ENCODE data around the gene MACROD2.
"Not testable (repeated sequence)": the region's sequence is repeated elsewhere in the genome, so short reads cannot be mapped to it uniquely, and the experiment has no call there.

The MACROD2 gene

DNA sequence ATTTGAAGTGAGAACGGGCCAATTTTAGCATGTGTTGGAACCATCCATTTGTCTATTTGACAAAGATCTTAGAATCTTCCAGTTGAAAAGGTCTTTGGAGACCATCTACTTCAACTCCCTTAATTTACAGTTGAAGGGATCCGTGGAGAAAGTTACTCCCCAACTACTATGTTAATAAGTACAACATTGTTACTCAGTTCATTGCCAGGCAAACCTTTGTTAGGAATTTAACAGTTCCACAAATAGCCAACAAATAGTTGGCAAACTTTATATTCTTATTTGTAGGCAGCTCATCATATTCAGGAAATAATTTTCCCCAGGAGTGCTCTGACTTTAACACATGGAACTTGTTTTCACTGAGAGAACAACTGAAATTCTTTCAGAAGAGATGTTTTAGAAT lies 423.1 kb downstream of the MACROD2 start:
- no peak for DNase-seq

DNA sequence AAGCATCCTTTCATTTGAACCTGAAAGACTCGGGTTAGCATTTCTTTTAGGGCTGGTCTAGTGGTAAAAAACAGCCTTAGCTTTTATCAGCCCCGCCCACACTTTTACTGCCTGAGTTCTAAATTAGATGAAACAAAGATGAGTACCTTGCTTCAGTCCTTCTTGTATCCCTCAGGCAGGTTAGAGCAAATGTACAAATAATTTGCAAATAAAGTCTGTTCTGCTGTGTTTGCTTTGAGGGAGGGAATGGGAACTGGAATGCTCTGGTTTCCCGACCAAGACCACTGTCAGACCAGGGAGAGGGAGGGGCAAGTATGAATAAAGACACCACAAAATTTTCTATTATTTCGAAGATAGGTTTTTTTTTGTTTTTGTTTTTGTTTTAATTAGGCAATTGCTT lies 427.6 kb downstream of the MACROD2 start:
- DNase-seq, result no peak

DNA sequence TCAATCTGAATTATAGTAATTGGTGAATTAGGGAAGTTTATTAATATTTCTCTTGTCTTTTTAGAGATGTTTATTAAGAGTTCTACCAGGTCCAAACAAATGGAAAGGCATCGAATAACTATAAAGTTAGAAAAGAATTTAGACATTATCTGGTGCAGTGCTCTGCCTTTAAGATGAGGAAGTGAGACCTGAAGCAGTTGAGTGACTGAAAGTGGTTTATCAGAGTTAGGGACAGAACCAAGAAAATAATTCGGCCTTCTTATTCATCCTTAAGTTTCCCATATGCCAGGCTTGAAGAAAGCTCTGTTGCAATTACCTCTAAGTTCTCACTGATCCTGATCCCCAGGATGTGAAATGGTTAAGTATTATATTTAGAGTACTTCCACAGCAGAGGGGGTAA lies 436.3 kb downstream of the MACROD2 start:
- no peak for DNase-seq

- DNase-seq, result no peak
Observed at GRCh38 chr20:14432085-14432484, 436.8 kb downstream of the MACROD2 start.

DNA sequence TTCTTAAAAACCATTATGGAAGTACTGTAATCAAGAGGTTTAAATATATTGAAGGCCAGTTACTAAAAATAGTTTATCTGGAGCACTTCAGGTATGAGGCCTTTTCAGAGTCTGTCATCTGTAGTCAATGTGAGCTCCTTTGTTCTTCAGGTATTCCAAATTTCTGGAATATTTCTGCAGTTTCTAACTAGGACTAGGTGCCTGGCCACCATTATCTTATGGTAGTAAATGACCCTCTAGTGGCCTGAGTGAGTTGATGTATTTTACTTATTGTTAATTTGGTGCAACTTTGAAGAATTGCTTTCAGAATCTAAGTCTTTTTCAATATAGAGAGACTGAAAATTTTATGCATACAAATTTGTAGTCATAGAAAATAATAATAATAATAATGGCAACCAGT lies 437.3 kb downstream of the MACROD2 start:
- DNase-seq, result no peak

DNA sequence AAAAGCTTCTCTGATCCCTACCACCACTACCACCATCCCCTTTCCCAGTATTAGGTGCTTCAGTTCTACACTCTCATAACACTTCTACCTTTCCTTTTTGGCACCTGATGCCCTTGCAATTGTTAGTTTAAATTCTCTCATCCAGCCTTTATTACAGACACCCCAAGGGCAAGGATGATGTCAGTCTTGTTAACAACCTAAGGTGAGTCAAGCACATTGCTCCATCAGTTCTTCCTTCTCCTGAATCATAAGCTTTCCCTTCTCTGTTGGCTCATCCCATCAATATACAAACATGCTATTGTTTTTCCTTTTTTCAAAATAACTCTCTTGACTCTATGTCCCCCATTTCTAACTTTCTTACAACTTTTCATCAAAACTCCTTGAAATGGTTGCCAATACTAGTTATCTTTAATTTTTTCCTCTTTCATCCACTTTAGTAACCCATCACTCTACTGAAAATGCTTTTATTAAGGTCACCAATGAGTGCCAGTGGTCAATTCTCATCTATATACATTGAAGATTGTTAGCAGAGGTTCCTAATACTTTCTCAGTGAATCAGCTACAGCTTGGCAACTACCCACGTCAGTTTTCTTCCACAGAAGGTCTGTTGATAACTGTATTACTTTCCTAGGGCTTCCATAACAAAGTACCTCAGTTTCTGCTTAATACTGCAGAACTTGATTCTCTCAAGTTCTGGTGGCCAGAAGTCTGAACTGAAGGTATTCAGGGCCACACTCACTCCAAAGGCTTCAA lies 439.2 kb downstream of the MACROD2 start:
- DNase-seq, result no peak

DNA sequence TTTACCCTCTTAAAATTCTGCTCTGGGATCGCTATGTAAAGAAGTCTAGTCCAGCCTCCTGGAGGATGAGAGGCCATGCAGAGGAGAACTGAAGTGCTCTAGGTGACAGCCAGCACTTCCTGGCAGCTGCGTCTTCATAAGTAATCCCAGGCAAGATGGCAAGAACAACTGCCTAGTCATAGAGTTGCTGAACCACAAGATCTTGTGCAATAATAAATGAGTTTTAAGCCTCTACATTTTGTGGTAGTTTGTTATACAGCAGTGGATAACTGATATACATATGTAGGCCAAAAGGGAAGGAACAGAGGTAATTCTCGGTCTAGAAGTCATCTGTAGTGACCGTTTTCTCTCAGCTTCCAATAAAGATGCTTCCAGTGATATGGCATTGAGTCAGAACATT lies 445.9 kb downstream of the MACROD2 start:
- no peak for DNase-seq

- DNase-seq, result no peak
Observed at GRCh38 chr20:14444106-14444505, 448.8 kb downstream of the MACROD2 start.

- no peak for DNase-seq
Observed at GRCh38 chr20:14445310-14445709, 450.0 kb downstream of the MACROD2 start.

DNA sequence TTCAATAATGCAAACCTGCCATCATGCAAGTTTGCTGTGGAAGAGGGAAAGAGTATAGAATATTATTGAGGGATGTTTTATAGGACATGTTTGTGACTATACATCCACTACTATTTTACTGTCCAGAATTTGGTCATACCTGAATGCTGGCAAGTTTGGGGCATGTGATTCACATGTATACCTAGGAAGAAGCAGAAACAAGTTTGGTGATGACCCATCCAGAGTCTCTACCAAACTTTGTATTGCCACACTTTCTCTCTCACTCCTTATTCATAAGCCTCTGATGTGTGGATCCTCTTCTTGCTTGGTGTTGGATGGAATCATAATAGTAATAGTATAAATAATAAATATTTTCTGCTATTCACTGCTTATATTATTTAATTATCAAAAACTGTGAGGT lies 450.6 kb downstream of the MACROD2 start:
- no peak for DNase-seq

DNA sequence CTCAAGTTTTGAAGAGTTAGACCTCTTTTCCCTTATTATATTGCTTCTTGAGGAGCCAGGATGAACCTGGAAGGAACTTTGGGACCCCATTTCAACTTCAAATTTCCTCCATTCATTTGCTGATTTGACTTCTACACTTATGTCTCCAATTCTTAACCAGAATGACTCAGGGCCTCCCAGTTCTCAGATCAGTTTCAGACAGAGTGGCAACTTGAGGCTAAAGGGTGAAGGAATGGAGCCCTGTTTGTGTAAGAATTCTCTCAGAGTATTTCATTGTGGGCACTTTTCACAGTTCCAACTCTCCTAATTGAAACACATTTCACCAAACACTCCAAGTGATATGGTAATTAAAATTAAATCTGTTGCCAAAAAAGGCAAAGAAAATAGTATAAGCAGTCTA lies 451.1 kb downstream of the MACROD2 start:
- DNase-seq, result no peak

DNA sequence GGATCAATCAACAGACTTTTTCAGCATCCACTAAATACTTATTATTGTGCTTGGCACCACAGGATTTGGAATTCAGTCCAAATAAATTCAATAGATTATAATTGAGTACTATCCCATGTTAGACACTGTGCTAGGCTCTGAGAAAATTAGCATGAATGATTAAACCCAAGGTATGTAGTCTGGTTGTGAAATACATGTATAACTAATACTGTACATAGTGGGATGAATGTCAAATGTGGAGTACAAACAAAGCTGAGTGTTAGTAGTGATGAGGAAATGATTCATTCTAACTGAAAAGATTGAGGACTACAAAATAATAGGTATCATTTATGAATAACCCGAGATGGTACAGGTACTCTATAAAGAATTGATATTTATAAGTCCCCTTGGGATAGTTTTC lies 454.0 kb downstream of the MACROD2 start:
- DNase-seq, result no peak

GRCh38 chr20:14450256-14450655 lies 454.9 kb downstream of the MACROD2 start:
- no peak for DNase-seq

DNA sequence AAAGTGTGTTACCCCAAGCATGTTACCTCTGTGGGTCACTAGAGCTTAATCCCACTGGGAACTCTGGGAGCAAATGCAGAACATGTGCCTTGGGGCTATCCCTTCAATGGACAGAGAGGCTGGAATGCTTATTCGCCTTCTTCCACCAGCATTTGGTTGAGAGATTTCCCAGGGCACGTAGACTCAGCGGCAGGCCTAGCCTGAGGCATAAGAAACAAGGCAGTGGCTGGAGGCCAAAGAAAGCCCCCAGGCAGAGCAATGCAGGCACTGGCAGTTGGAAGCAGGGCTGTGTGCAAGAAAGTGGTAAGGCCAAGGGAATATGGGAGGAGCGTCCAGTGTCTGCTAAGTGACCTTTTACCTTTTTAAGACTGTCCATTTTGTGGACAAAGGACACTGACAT lies 456.1 kb downstream of the MACROD2 start:
- DNase-seq, result no peak

DNA sequence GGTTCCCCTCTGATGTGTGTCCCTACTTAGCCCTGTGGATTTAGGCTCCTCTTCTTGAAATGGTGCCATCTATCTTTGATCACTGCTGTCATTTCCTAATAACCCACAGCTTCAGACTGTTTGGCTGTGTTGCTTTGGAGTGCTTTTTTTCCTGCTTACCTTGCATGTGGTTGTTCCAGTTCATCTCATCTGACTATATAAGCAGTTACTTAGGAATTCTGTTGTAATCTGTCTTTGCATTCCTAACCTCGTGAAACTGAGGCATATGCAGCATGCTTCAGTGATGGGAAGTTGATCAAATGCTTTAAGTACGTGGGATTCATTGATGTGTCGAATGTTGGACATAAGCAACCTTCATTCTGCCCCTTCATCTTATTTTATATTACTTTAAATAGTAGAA lies 457.9 kb downstream of the MACROD2 start:
- DNase-seq, result no peak

DNA sequence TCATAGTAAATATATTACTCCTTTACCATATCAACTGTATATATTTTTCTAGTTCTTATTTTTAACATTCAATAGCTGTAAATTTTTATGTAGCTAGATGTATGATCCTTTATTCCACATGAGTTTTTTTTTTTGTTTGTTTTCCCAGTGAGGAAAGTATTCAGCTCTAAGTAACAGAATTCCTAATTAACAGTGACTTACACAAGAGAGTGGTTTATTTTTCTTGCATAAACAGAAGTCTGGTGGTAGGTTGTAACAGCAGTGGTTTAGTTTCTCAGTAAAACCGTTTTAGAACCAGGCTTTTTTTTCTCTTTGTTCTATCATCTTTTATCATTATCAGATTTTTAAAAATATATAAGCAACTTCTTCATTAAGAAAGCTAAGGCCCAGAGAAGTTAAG lies 459.0 kb downstream of the MACROD2 start:
- DNase-seq, result no peak

DNA sequence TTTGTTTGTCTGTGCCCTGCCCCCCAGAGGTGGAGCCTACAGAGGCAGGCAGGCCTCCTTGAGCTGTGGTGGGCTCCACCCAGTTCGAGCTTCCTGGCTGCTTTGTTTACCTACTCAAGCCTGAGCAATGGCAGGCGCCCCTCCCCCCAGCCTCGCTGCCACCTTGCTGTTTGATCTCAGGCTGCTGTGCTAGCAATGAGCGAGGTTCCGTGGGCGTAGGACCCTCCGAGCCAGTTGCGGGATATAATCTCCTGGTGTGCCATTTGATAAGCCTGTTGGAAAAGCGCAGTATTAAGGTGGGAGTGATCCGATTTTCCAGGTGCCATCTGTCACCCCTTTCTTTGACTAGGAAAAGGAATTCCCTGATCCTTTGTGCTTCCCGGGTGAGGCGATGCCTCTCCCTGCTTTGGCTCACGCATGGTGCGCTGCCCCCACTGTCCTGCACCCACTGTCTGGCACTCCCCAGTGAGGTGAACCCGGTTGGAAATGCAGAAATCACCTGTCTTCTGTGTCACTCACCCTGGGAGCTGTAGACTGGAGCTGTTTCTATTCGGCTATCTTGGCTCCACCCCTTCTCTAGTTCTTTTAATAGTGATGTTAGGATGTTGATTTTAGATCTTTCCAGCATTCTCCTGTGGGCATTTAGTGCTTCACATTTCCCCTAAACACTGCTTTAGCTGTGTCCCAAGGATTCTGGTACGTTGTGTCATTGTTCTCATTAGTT lies 471.9 kb downstream of the MACROD2 start:
- not testable (repeated sequence) for DNase-seq

- DNase-seq, result no peak
Observed at GRCh38 chr20:14470231-14470899, 475.0 kb downstream of the MACROD2 start.

DNA sequence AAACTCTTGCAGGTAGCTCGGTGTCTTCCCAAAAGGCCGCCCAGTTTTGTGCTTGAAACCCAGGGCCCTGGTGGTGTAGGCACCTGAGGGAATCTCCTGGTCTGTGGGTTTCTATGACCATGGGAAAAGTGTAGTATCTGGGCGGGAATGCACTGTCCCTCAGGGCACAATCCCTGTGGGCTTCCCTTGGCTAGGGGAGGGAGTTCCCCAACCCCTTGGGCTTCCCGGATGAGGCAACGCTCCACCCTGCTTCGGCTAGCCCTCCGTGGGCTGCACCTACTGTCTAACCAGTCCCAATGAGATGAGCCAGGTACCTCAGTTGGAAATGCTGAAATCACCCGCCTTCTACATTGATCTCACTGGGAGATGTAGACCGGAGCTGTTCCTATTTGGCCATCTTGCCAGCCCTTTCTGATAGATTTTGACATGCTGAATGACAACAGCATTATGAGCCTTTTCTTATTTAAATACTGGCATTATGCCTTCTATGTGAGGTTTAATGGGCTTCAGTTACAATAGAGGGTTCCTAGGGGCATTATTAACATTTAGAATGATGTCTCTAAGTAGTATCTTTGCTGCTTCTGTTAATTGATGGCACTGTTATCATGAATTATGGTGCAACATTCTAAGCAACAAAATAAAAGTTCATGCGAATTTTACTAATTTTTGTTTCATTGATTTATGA lies 475.8 kb downstream of the MACROD2 start:
- no peak for DNase-seq

- DNase-seq, result no peak
Observed at GRCh38 chr20:14477125-14477524, 481.8 kb downstream of the MACROD2 start.

DNA sequence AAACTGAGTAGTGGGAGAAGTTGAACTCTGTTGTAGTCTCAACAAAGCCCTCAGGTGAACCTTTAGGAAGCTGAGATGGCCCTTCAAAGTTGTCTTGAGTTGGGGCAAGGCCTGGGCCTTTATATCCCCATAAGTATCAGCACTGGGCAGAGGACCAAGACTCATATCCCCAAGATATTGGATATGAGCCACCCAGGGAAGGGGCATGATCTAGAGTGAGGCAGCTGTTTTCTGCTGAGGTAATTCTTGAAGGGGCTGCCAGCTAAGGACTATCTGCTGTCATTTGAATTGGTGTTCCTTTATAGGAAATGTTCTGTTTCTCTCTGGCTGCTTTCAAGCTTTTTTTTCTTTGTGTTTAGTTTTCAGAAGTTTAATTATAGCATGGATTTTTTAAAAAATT lies 482.8 kb downstream of the MACROD2 start:
- no peak for DNase-seq

DNA sequence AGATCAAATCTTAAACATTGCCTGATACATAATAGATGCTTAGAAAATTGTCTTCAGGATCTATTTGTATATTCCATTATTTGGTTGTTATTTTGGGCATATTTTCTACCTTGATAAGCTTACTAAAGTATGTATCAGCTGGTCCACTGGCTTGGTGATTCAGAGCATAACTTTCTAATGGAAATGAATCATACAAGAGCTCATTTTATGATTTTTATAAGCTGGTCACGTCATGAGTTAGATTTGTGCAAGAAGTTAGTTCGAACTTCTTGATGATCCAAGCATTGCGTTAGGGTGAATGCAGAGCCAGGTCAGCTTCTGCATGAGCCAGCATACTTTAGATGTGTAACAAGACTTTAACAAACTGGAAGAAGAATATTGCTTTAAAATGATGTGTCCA lies 486.5 kb downstream of the MACROD2 start:
- DNase-seq, result no peak

DNA sequence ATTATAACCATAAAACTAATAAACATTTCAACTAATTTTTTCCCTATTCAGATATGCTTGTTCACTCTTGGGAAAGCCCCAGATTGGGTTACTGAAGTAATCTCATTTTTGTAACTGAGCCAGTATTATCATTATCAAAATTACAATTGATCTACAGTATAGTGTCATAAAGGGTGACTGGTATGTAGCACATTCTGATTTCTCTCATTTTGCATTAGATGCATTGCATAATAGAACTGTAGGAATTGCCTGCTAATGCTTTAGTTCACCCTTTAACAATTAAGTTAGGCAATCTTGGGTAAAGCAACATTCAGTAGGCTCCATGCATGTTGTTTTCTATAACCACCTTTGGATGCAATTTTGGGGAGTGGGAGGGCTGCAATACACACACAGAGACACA lies 492.9 kb downstream of the MACROD2 start:
- no peak for DNase-seq

Measured in SHP77 treated with DMSO at 0.1 percent for 48 hours (cell line).